IPS-18a (cell line): ENCODE results near the gene AHCYL2.

Source experiments
- H3K27ac ChIP-seq: one replicate; pipeline ENCODE4 v1.5.1; 2013; ENCODE audit warnings: low read length
- H3K27me3 ChIP-seq: one replicate; pipeline ENCODE4 v1.6.1; 2013; ENCODE audit warnings: mild to moderate bottlenecking, low read length; ENCODE audit not compliant: control insufficient read depth, insufficient read depth
- H3K36me3 ChIP-seq: one replicate; pipeline ENCODE4 v1.6.1; 2013; ENCODE audit warnings: low read depth, low read length; ENCODE audit not compliant: control insufficient read depth
- H3K4me1 ChIP-seq: one replicate; pipeline ENCODE4 v1.6.1; 2013; ENCODE audit warnings: low read depth, low read length; ENCODE audit not compliant: control insufficient read depth
- H3K4me3 ChIP-seq: one replicate; pipeline ENCODE4 v1.5.1; 2013; ENCODE audit warnings: low read length
- H3K9ac ChIP-seq: one replicate; pipeline ENCODE4 v1.6.1; 2013; ENCODE audit warnings: mild to moderate bottlenecking, low read length, moderate library complexity
- H3K9me3 ChIP-seq: one replicate; pipeline ENCODE4 v1.6.1; 2013; ENCODE audit warnings: low read depth, low read length; ENCODE audit not compliant: control insufficient read depth

Gene AHCYL2

GRCh38 chr7:129224251-129225205 lies at the start of gene AHCYL2:
Gene AHCYL2 (plus strand): TSS chr7:129225030.
- H3K4me1 ChIP-seq, result peaks cover 13% of the 10 kb centered on the region
- H3K9ac ChIP-seq, result peak within 1 kb of the TSS; percentile 74
- peaks cover 10% of the 10 kb centered on the region for H3K27me3 ChIP-seq
- H3K4me3 ChIP-seq, result peak within 1 kb of the TSS; percentile 67
- no peaks in the 10 kb centered on the region for H3K36me3 ChIP-seq
- H3K9me3 ChIP-seq, result no peaks in the 10 kb centered on the region
- H3K27ac ChIP-seq, result peak within 1 kb of the TSS; percentile 63

- Histone ChIP-seq H3K9ac (no peak overlapping the region), H3K4me3 (no peak overlapping the region), H3K27ac (no peak overlapping the region), H3K27me3 (no peaks in the 10 kb centered on the region), H3K36me3 (no peaks in the 10 kb centered on the region), H3K9me3 (no peaks in the 10 kb centered on the region), H3K4me1 (no peaks in the 10 kb centered on the region)
These were observed 47.7 kb upstream of the AHCYL2 start for GRCh38 chr7:129176916-129177710.

- H3K9ac ChIP-seq, result no peak overlapping the region
- H3K9me3 ChIP-seq, result no peaks in the 10 kb centered on the region
- peaks cover 8% of the 10 kb centered on the region for H3K4me1 ChIP-seq
- H3K4me3 ChIP-seq, result no peak overlapping the region
- no peaks in the 10 kb centered on the region for H3K36me3 ChIP-seq
- H3K27me3 ChIP-seq, result peaks cover 21% of the 10 kb centered on the region
- no peak overlapping the region for H3K27ac ChIP-seq
These were observed 39.7 kb upstream of the AHCYL2 start for GRCh38 chr7:129184981-129185670.

- peaks cover 12% of the 10 kb centered on the region for H3K4me1 ChIP-seq
These were observed 38.0 kb upstream of the AHCYL2 start for GRCh38 chr7:129186749-129187260.

GRCh38 chr7:129187681-129188371 lies 37.0 kb upstream of the AHCYL2 start:
- Histone ChIP-seq H3K27ac (no peak overlapping the region), H3K4me3 (peak overlapping the region; percentile 85), H3K9me3 (no peaks in the 10 kb centered on the region), H3K36me3 (no peaks in the 10 kb centered on the region), H3K27me3 (peaks cover 22% of the 10 kb centered on the region), H3K4me1 (peaks cover 12% of the 10 kb centered on the region), H3K9ac (peak overlapping the region; percentile 89)

More at GRCh38 chr7:129186749-129187260, 38.0 kb upstream of the AHCYL2 start:
- no peaks in the 10 kb centered on the region for H3K36me3 ChIP-seq
- no peak overlapping the region for H3K9ac ChIP-seq
- H3K27me3 ChIP-seq, result peaks cover 22% of the 10 kb centered on the region
- no peak overlapping the region for H3K27ac ChIP-seq
- no peak overlapping the region for H3K4me3 ChIP-seq
- no peaks in the 10 kb centered on the region for H3K9me3 ChIP-seq

- H3K27ac ChIP-seq, result peak within 1 kb of the TSS; percentile 13
- H3K4me1 ChIP-seq, result peaks cover 12% of the 10 kb centered on the region
- H3K4me3 ChIP-seq, result peak within 1 kb of the TSS; percentile 85
- peaks cover 22% of the 10 kb centered on the region for H3K27me3 ChIP-seq
- no peaks in the 10 kb centered on the region for H3K9me3 ChIP-seq
- peak within 1 kb of the TSS; percentile 89 for H3K9ac ChIP-seq
- no peaks in the 10 kb centered on the region for H3K36me3 ChIP-seq
These were observed 36.4 kb upstream of the AHCYL2 start, which contains the start of gene SMO for GRCh38 chr7:129188372-129188891. Gene SMO (plus strand): TSS chr7:129188633. CDS start chr7:129189152, 519 bp downstream.

GRCh38 chr7:129188892-129189660 lies 35.8 kb upstream of the AHCYL2 start:
- Histone ChIP-seq H3K27me3 (peaks cover 22% of the 10 kb centered on the region), H3K27ac (peak overlapping the region; percentile 13), H3K9ac (peak overlapping the region; percentile 89), H3K4me3 (peak overlapping the region; percentile 85), H3K4me1 (peaks cover 12% of the 10 kb centered on the region), H3K36me3 (no peaks in the 10 kb centered on the region), H3K9me3 (no peaks in the 10 kb centered on the region)

- peak overlapping the region; percentile 85 for H3K4me3 ChIP-seq
- peaks cover 22% of the 10 kb centered on the region for H3K27me3 ChIP-seq
- peak overlapping the region; percentile 89 for H3K9ac ChIP-seq
- H3K27ac ChIP-seq, result no peak overlapping the region
- peaks cover 12% of the 10 kb centered on the region for H3K4me1 ChIP-seq
- H3K36me3 ChIP-seq, result no peaks in the 10 kb centered on the region
- H3K9me3 ChIP-seq, result no peaks in the 10 kb centered on the region
These were observed 35.0 kb upstream of the AHCYL2 start for GRCh38 chr7:129189661-129190310.

- Histone ChIP-seq H3K36me3 (no peaks in the 10 kb centered on the region), H3K27me3 (peaks cover 22% of the 10 kb centered on the region), H3K9me3 (no peaks in the 10 kb centered on the region), H3K4me3 (no peak overlapping the region), H3K9ac (no peak overlapping the region), H3K4me1 (peaks cover 12% of the 10 kb centered on the region), H3K27ac (no peak overlapping the region)
These were observed 33.6 kb upstream of the AHCYL2 start for GRCh38 chr7:129191272-129191671.
